CD8-positive, alpha-beta memory T cell (primary cell): Measurements from ENCODE around the gene DNASE1L2. TPM values are rescaled to one million over a fixed set of nuclear protein-coding genes. Genes with fewer than 3 reads are reported as not detected.
"Not testable (repeated sequence)": the region's sequence is repeated elsewhere in the genome, so short reads cannot be mapped to it uniquely, and the experiment has no call there.

Experiments used
- CTCF ChIA-PET: fragments of 350-600 bp; sonication (Branson Sonifier 250); formaldehyde crosslinking; loops from one replicate; lab custom pipeline; 2021; ENCODE audit warnings: antibody characterized with exemption; lab: Charles Lee
- POLR2A ChIA-PET: fragments of 350-600 bp; sonication (Branson Sonifier 250); formaldehyde crosslinking; loops from one replicate; lab custom pipeline; 2021; ENCODE audit warnings: antibody characterized with exemption; lab: Charles Lee
- DNase-seq, 5 donors: peaks; one replicate each; pipeline versions ENCODE4 v3.0.0 to v3.0.0-alpha.2; 2020 to 2022; ENCODE audit warnings: mixed read lengths in 1 of 5
- H3K27ac ChIP-seq: one replicate; pipeline ENCODE4 v1.7.0; 2013; ENCODE audit warnings: low read depth, mild to moderate bottlenecking, low read length, moderate library complexity
- H3K27me3 ChIP-seq: 2 replicates; pipeline ENCODE4 v1.7.0; 2013; ENCODE audit warnings: low read length, mild to moderate bottlenecking; ENCODE audit not compliant: insufficient read depth, poor library complexity, severe bottlenecking
- H3K36me3 ChIP-seq: 2 replicates; pipeline ENCODE4 v1.7.0; 2013; ENCODE audit warnings: mild to moderate bottlenecking, low read length, moderate library complexity; ENCODE audit not compliant: insufficient read depth
- H3K4me1 ChIP-seq: 2 replicates; pipeline ENCODE4 v1.7.0; 2013; ENCODE audit warnings: mild to moderate bottlenecking, low read length, moderate library complexity; ENCODE audit not compliant: insufficient read depth
- H3K4me3 ChIP-seq: 2 replicates; pipeline ENCODE4 v1.7.0; 2013; ENCODE audit warnings: mild to moderate bottlenecking, low read length
- H3K9me3 ChIP-seq: 2 replicates; pipeline ENCODE4 v1.7.0; 2013; ENCODE audit warnings: mild to moderate bottlenecking, low read length
- H3K27ac Mint-ChIP-seq, 8 donors: one replicate each; pipeline ENCODE4 v1.8.0; 2020 to 2021; ENCODE audit warnings: mixed read lengths in 8 of 8, mild to moderate bottlenecking in 6 of 8, inconsistent platforms in 3 of 8, moderate library complexity in 3 of 8
- H3K27me3 Mint-ChIP-seq, 2 donors: one replicate each; pipeline ENCODE4 v1.8.0; 2020 to 2021; ENCODE audit warnings: mixed read lengths in 2 of 2, mild to moderate bottlenecking in 1 of 2, moderate library complexity in 1 of 2
- H3K36me3 Mint-ChIP-seq, 3 donors: one replicate each; pipeline ENCODE4 v1.8.0; 2020 to 2021; ENCODE audit warnings: mixed read lengths in 3 of 3, inconsistent platforms in 1 of 3, mild to moderate bottlenecking in 1 of 3
- H3K4me1 Mint-ChIP-seq, 3 donors: one replicate each; pipeline ENCODE4 v1.8.0; 2020 to 2021; ENCODE audit warnings: mixed read lengths in 3 of 3, inconsistent platforms in 1 of 3, mild to moderate bottlenecking in 1 of 3
- H3K4me3 Mint-ChIP-seq, 7 donors: one replicate each; pipeline ENCODE4 v1.8.0; 2020 to 2021; ENCODE audit warnings: mixed read lengths in 7 of 7, mild to moderate bottlenecking in 6 of 7, moderate library complexity in 4 of 7, inconsistent platforms in 2 of 7
- H3K9me3 Mint-ChIP-seq, 5 donors: one replicate each; pipeline ENCODE4 v1.8.0; 2020 to 2022; ENCODE audit warnings: mixed read lengths in 5 of 5, mild to moderate bottlenecking in 3 of 5, moderate library complexity in 2 of 5, inconsistent platforms in 1 of 5
- polyA plus RNA-seq: library from polyadenylated mRNA; unstranded; fragments of 300-500 nt; fragmentation: Illumina TruSeq; gene quantifications from one replicate; pipeline ENCODE4 v1.2.3, GENCODE V29; 2021
- total RNA-seq, 2 experiments: library from RNA; stranded (reverse); gene quantifications; one replicate each; pipeline ENCODE4 v1.2.3, GENCODE V29; 2021

The DNASE1L2 gene
- total and polyA plus RNA-seq, 3 experiments from 2014 or later: 1.4 to 1.5 TPM; not detected in 1

- Histone ChIP-seq H3K4me3 (no peak overlapping the region), H3K9me3 (no peaks in the 10 kb centered on the region), H3K27ac (no peak overlapping the region), H3K36me3 (no peaks in the 10 kb centered on the region), H3K27me3 (peaks cover 33% of the 10 kb centered on the region), H3K4me1 (peaks cover 9% of the 10 kb centered on the region)
- Mint-ChIP-seq H3K27ac (peak overlapping the region in 1 of 8 donors; percentile 23), H3K4me3 (peak overlapping the region in 5 of 7 donors; percentile 33 to 65 (median 34)), H3K9me3 (no peaks in the 10 kb centered on the region), H3K36me3 (no peaks in the 10 kb centered on the region), H3K4me1 (peaks cover 0 to 13% (median 4%) of the 10 kb centered on the region in 3 donors), H3K27me3 (peaks cover 30 to 33% of the 10 kb centered on the region in 2 donors)
- CTCF ChIA-PET: interaction anchor here (1.5 kb wide), 1 partner anchor 53 kb away, joined by 3 read pairs; the partner anchor contains the start of gene ECI1
- POLR2A ChIA-PET: no interaction called here
- no peak for DNase-seq
These were observed 38.0 kb upstream of the DNASE1L2 start for GRCh38 chr16:2198283-2198682.

GRCh38 chr16:2199095-2199494, 37.1 kb upstream of the DNASE1L2 start:
- no peak overlapping the region for H3K27ac ChIP-seq
- ChIA-PET POLR2A (interaction anchor here (1.5 kb wide), 1 partner anchor 16 kb away, joined by 3 read pairs; the partner anchor contains the start of gene PGP), CTCF (interaction anchor here (0.6 to 1.5 kb wide), 2 partner anchors 53 to 1387 kb away, joined by 3 read pairs; partner anchors contain the start of gene ECI1)
- H3K4me3 ChIP-seq: no peak overlapping the region
- H3K36me3 Mint-ChIP-seq: no peaks in the 10 kb centered on the region
- no peak overlapping the region for H3K27ac Mint-ChIP-seq
- H3K27me3 Mint-ChIP-seq: peaks cover 29 to 30% of the 10 kb centered on the region in 2 donors
- H3K4me1 Mint-ChIP-seq: peaks cover 0 to 16% (median 6%) of the 10 kb centered on the region in 3 donors
- H3K9me3 Mint-ChIP-seq: no peaks in the 10 kb centered on the region
- H3K9me3 ChIP-seq: no peaks in the 10 kb centered on the region
- peaks cover 33% of the 10 kb centered on the region for H3K27me3 ChIP-seq
- H3K36me3 ChIP-seq: no peaks in the 10 kb centered on the region
- peaks cover 9% of the 10 kb centered on the region for H3K4me1 ChIP-seq
- H3K4me3 Mint-ChIP-seq: no peak overlapping the region
- no peak for DNase-seq

GRCh38 chr16:2199621-2200139, 36.6 kb upstream of the DNASE1L2 start:
- peaks cover 4 to 19% (median 10%) of the 10 kb centered on the region in 3 donors for H3K4me1 Mint-ChIP-seq
- H3K9me3 Mint-ChIP-seq: no peaks in the 10 kb centered on the region
- no peak overlapping the region for H3K4me3 Mint-ChIP-seq
- Histone ChIP-seq H3K9me3 (no peaks in the 10 kb centered on the region), H3K4me1 (peaks cover 13% of the 10 kb centered on the region), H3K27ac (no peak overlapping the region), H3K4me3 (no peak overlapping the region), H3K27me3 (peaks cover 30% of the 10 kb centered on the region), H3K36me3 (no peaks in the 10 kb centered on the region)
- H3K27ac Mint-ChIP-seq: no peak overlapping the region
- CTCF ChIA-PET: interaction anchor here (0.6 to 1.5 kb wide), 2 partner anchors 52 to 1387 kb away, joined by 3 read pairs; partner anchors contain the start of gene ECI1
- no peaks in the 10 kb centered on the region for H3K36me3 Mint-ChIP-seq
- DNase-seq: no peak
- POLR2A ChIA-PET: interaction anchor here (0.5 to 1.5 kb wide), 2 partner anchors 12 to 15 kb away, joined by 3 read pairs; partner anchors contain the start of gene PGP
- peaks cover 25 to 29% of the 10 kb centered on the region in 2 donors for H3K27me3 Mint-ChIP-seq

GRCh38 chr16:2200313-2200712, 35.9 kb upstream of the DNASE1L2 start:
- peaks cover 23% of the 10 kb centered on the region for H3K27me3 ChIP-seq
- no peak overlapping the region for H3K27ac ChIP-seq
- CTCF ChIA-PET: no interaction called here
- Mint-ChIP-seq H3K27ac (no peak overlapping the region), H3K4me3 (peak overlapping the region in 1 of 7 donors; percentile 56), H3K9me3 (no peaks in the 10 kb centered on the region), H3K27me3 (peaks cover 22 to 24% of the 10 kb centered on the region in 2 donors), H3K4me1 (peaks cover 5 to 14% (median 7%) of the 10 kb centered on the region in 3 donors), H3K36me3 (peaks cover 0 to under 1% (median 0%) of the 10 kb centered on the region in 3 donors)
- H3K4me3 ChIP-seq: no peak overlapping the region
- H3K4me1 ChIP-seq: peaks cover 10% of the 10 kb centered on the region
- no peak for DNase-seq
- no peaks in the 10 kb centered on the region for H3K36me3 ChIP-seq
- POLR2A ChIA-PET: interaction anchor here (0.5 to 1.5 kb wide), 2 partner anchors 13 to 14 kb away, joined by 3 read pairs; partner anchors contain the start of gene PGP
- H3K9me3 ChIP-seq: no peaks in the 10 kb centered on the region

- H3K9me3 ChIP-seq, H3K27me3 ChIP-seq, H3K36me3 ChIP-seq, DNase-seq, H3K27ac ChIP-seq, H3K9me3 Mint-ChIP-seq, H3K4me3 ChIP-seq: not testable (repeated sequence)
- POLR2A ChIA-PET: interaction anchor here (1.0 kb wide), 1 partner anchor 8 kb away, joined by 3 read pairs; no protein-coding TSS in a partner anchor
- Mint-ChIP-seq H3K4me3 (peak overlapping the region in 5 of 7 donors; percentile 51 to 88 (median 71)), H3K27ac (peak overlapping the region in 2 of 8 donors; percentile 11 to 58), H3K4me1 (peaks cover 14 to 32% (median 21%) of the 10 kb centered on the region in 3 donors), H3K36me3 (peaks cover 0 to 19% (median 4%) of the 10 kb centered on the region in 3 donors), H3K27me3 (peaks cover 10 to 11% of the 10 kb centered on the region in 2 donors)
- CTCF ChIA-PET: interaction anchor here (3.9 kb wide), 1 partner anchor 9 kb away, joined by 17 read pairs; no protein-coding TSS in a partner anchor
- H3K4me1 ChIP-seq: peaks cover 17% of the 10 kb centered on the region
These were observed 33.0 kb upstream of the DNASE1L2 start for GRCh38 chr16:2203119-2203688.

- H3K27me3 Mint-ChIP-seq: peaks cover 0 to 6% of the 10 kb centered on the region in 2 donors
- peak overlapping the region in 6 of 8 donors; percentile 46 to 92 (median 82) for H3K27ac Mint-ChIP-seq
- H3K27me3 ChIP-seq: no peaks in the 10 kb centered on the region
- peaks cover 0 to 27% (median 4%) of the 10 kb centered on the region in 3 donors for H3K36me3 Mint-ChIP-seq
- H3K9me3 Mint-ChIP-seq: no peaks in the 10 kb centered on the region
- no peaks in the 10 kb centered on the region for H3K9me3 ChIP-seq
- H3K36me3 ChIP-seq: peaks cover 3% of the 10 kb centered on the region
- CTCF ChIA-PET: interaction anchor here (3.9 kb wide), 1 partner anchor 10 kb away, joined by 17 read pairs; no protein-coding TSS in a partner anchor
- H3K4me3 Mint-ChIP-seq: peak overlapping the region; percentile 82 to 90 (median 88)
- H3K27ac ChIP-seq: peak overlapping the region; percentile 81
- H3K4me1 ChIP-seq: peaks cover 17% of the 10 kb centered on the region
- H3K4me3 ChIP-seq: peak overlapping the region; percentile 84
- no peak for DNase-seq
- POLR2A ChIA-PET: interaction anchor here (0.7 to 2.5 kb wide), 3 partner anchors 10 to 46 kb away, joined by 4 to 20 read pairs (median 6); partner anchors contain the start of gene PGP
- H3K4me1 Mint-ChIP-seq: peaks cover 14 to 32% (median 21%) of the 10 kb centered on the region in 3 donors
These were observed 31.7 kb upstream of the DNASE1L2 start for GRCh38 chr16:2204416-2205103.

- Mint-ChIP-seq H3K36me3 (peaks cover 0 to 29% (median 4%) of the 10 kb centered on the region in 3 donors), H3K4me3 (peak within 1 kb of the TSS; percentile 82 to 95 (median 88)), H3K27ac (peak within 1 kb of the TSS; percentile 76 to 94 (median 88)), H3K4me1 (peaks cover 14 to 32% (median 21%) of the 10 kb centered on the region in 3 donors), H3K9me3 (no peaks in the 10 kb centered on the region), H3K27me3 (peaks cover 0 to 4% of the 10 kb centered on the region in 2 donors)
- Histone ChIP-seq H3K36me3 (peaks cover 3% of the 10 kb centered on the region), H3K4me3 (peak within 1 kb of the TSS; percentile 84), H3K27ac (peak within 1 kb of the TSS; percentile 81), H3K27me3 (no peaks in the 10 kb centered on the region), H3K9me3 (no peaks in the 10 kb centered on the region), H3K4me1 (peaks cover 17% of the 10 kb centered on the region)
- ChIA-PET CTCF (interaction anchor here (0.7 to 3.9 kb wide), 4 partner anchors 10 to 50 kb away, joined by 3 to 17 read pairs (median 4); partner anchors contain the start of genes ECI1 and PGP), POLR2A (interaction anchor here (1.0 to 2.5 kb wide), 4 partner anchors 9 to 241 kb away, joined by 3 to 20 read pairs (median 4); partner anchors contain the start of genes PGP and RPS2)
- peak; percentile 88 to 98 (median 95) for DNase-seq
These were observed 30.9 kb upstream of the DNASE1L2 start, which contains the start of gene MLST8 for GRCh38 chr16:2205104-2205966. MLST8 (plus strand) TSS chr16:2205454; CDS start chr16:2206086, 632 bp downstream.
